Measurements from ENCODE around the gene TCEAL6. TPM values are rescaled to one million over a fixed set of nuclear protein-coding genes. Genes with fewer than 3 reads are reported as not detected.

TCEAL6 gene
- total and polyA plus RNA-seq, 4 donors: not detected

GRCh38 chrX:102138064-102138463, 4.2 kb downstream of the TCEAL6 start:
- H3K27me3 ChIP-seq (ENCODE audit: control insufficient read depth in 4 of 4, insufficient read depth in 4 of 4, low read length in 3 of 4): peaks cover 0 to 2% (median 0%) of the 10 kb centered on the region in 4 donors

GRCh38 chrX:102129473-102129872, 12.8 kb downstream of the TCEAL6 start:
- H3K9me3 ChIP-seq (ENCODE audit: control insufficient read depth in 4 of 4, low read length in 3 of 4): no peaks in the 10 kb centered on the region
- H3K36me3 ChIP-seq (ENCODE audit: control insufficient read depth in 4 of 4, insufficient read depth in 3 of 4, low read depth in 1 of 4, low read length in 3 of 4): no peaks in the 10 kb centered on the region
- no peak overlapping the region for H3K4me3 ChIP-seq (ENCODE audit: low read depth in 1 of 3, low read length in 3 of 3)
- DNase-seq (ENCODE audit: low spot score): no peak
- no peak overlapping the region for H3K9ac ChIP-seq (ENCODE audit: low read depth in 1 of 2, low read length in 2 of 2)
- H3K4me1 ChIP-seq (ENCODE audit: control insufficient read depth in 4 of 4, insufficient read depth in 4 of 4, low read length in 3 of 4): no peaks in the 10 kb centered on the region
- H3K27ac ChIP-seq (ENCODE audit: low read depth in 1 of 2, low read length in 2 of 2): no peak overlapping the region
- peaks cover 0 to 14% (median 0%) of the 10 kb centered on the region in 4 donors for H3K27me3 ChIP-seq (ENCODE audit: control insufficient read depth in 4 of 4, insufficient read depth in 4 of 4, low read length in 3 of 4)
- TF ChIP-seq CTCF (IDR thresholded peaks at IDR 0.05; ENCODE audit: low read depth, low read length, missing input control) (peak; percentile 25), RAD21 (IDR thresholded peaks at IDR 0.05) (peak; percentile 42 to 71), YY1 (IDR thresholded peaks at IDR 0.05) (no peak), FOXA2 (IDR thresholded peaks at IDR 0.05) (no peak), EGR1 (IDR thresholded peaks at IDR 0.05; ENCODE audit: low read depth in 2 of 2) (no peak), ZBTB33 (IDR thresholded peaks at IDR 0.05) (no peak), RXRA (IDR thresholded peaks at IDR 0.05) (no peak), ATF3 (IDR thresholded peaks at IDR 0.05) (no peak)
- 49% methylated on average over 1 of the region's 1 CpG for WGBS

More at GRCh38 chrX:102138064-102138463, 4.2 kb downstream of the TCEAL6 start:
- 57% methylated on average over 4 of the region's 4 CpGs for WGBS
- Histone ChIP-seq H3K36me3 (ENCODE audit: control insufficient read depth in 4 of 4, insufficient read depth in 3 of 4, low read depth in 1 of 4, low read length in 3 of 4) (no peaks in the 10 kb centered on the region), H3K9ac (ENCODE audit: low read depth in 1 of 2, low read length in 2 of 2) (no peak overlapping the region), H3K27ac (ENCODE audit: low read depth in 1 of 2, low read length in 2 of 2) (no peak overlapping the region), H3K9me3 (ENCODE audit: control insufficient read depth in 4 of 4, low read length in 3 of 4) (no peaks in the 10 kb centered on the region), H3K4me1 (ENCODE audit: control insufficient read depth in 4 of 4, insufficient read depth in 4 of 4, low read length in 3 of 4) (no peaks in the 10 kb centered on the region), H3K4me3 (ENCODE audit: low read depth in 1 of 3, low read length in 3 of 3) (no peak overlapping the region)
- no peak for DNase-seq (ENCODE audit: low spot score)
- TF ChIP-seq ATF3 (IDR thresholded peaks at IDR 0.05) (no peak), HNF4G (IDR thresholded peaks at IDR 0.05) (no peak), SP1 (IDR thresholded peaks at IDR 0.05) (no peak), RXRA (IDR thresholded peaks at IDR 0.05) (no peak), FOXA1 (IDR thresholded peaks at IDR 0.05) (no peak), MAX (IDR thresholded peaks at IDR 0.05) (no peak), REST (IDR thresholded peaks at IDR 0.05) (no peak), GABPA (IDR thresholded peaks at IDR 0.05 in 1 of 2, conservative IDR thresholded peaks at IDR 0.05 in 1 of 2) (no peak)
